Stimulated activated CD8-positive, alpha-beta memory T cell treated with anti-CD3 and anti-CD28 coated beads, Interleukin-7, amount 100 ng/mL, for 48 hours (primary cell): ENCODE results near the gene CDC37.

Experiments used
- DNase-seq, 2 donors: peaks; one replicate each; pipeline ENCODE4 v3.0.0-alpha.2; 2020; ENCODE audit warnings: low read depth in 1 of 2; ENCODE audit errors: extremely low read depth in 1 of 2

The CDC37 gene

GRCh38 chr19:10363789-10364281, 39.5 kb downstream of the CDC37 start:
- peak in 1 of 2 donors; percentile 21 for DNase-seq

- no peak for DNase-seq
Measured at GRCh38 chr19:10362259-10362658, 41.1 kb downstream of the CDC37 start.

GRCh38 chr19:10361569-10362011, 41.8 kb downstream of the CDC37 start:
- DNase-seq = no peak

GRCh38 chr19:10356431-10356830, 46.9 kb downstream of the CDC37 start:
- no peak for DNase-seq

- peak in 1 of 2 donors; percentile 54 for DNase-seq
Measured at GRCh38 chr19:10353793-10354391, 49.5 kb downstream of the CDC37 start.

- DNase-seq = no peak
Measured at GRCh38 chr19:10352764-10353671, 50.3 kb downstream of the CDC37 start.

- no peak for DNase-seq
Measured at GRCh38 chr19:10346509-10346908, 56.8 kb downstream of the CDC37 start.

GRCh38 chr19:10344780-10345179, 58.6 kb downstream of the CDC37 start:
- no peak for DNase-seq

GRCh38 chr19:10343495-10343894, 59.8 kb downstream of the CDC37 start:
- no peak for DNase-seq
